GM12891 (cell line): ENCODE measurements around the gene LRRC47.

Experiments used
- PAX5 ChIP-seq: IDR thresholded peaks from 2 replicates; pipeline ENCODE4 v1.6.1; 2011; ENCODE audit warnings: low read length, moderate library complexity, mild to moderate bottlenecking; ENCODE audit not compliant: insufficient read depth, severe bottlenecking
- POLR2A ChIP-seq: IDR thresholded peaks from 2 replicates; pipeline ENCODE4 v1.6.1; 2011; ENCODE audit warnings: low read depth, low read length, control low read depth
- POLR2AphosphoS5 ChIP-seq: IDR thresholded peaks from 2 replicates; pipeline ENCODE4 v1.6.1; 2011; ENCODE audit warnings: low read depth, low read length, control low read depth
- SPI1 ChIP-seq: IDR thresholded peaks from 2 replicates; pipeline ENCODE4 v1.6.1; 2011; ENCODE audit warnings: low read depth, low read length, control low read depth
- TAF1 ChIP-seq: IDR thresholded peaks from 2 replicates; pipeline ENCODE4 v1.6.1; 2011; ENCODE audit warnings: low read depth, low read length, control low read depth

GRCh38 chr1:3729594-3730542, 66.4 kb downstream of the LRRC47 start:
- TF ChIP-seq POLR2A (no peak), SPI1 (no peak), TAF1 (no peak), PAX5 (no peak), POLR2AphosphoS5 (no peak)
